Activated CD4-positive, alpha-beta T cell treated with anti-CD3 and anti-CD28 coated beads for 48 hours (primary cell): ENCODE data around the gene SPTB.

Source experiments
- DNase-seq: peaks from one replicate; pipeline ENCODE4 v3.0.0-alpha.2; 2020

Gene SPTB

GRCh38 chr14:64880221-64881121, 764 bp upstream of the SPTB start:
- DNase-seq = peak; percentile 68

GRCh38 chr14:64878837-64879634, 671 bp downstream of the SPTB start:
- peak; percentile 3 for DNase-seq

- no peak for DNase-seq
These were observed 1.9 kb downstream of the SPTB start for GRCh38 chr14:64877846-64878245.

GRCh38 chr14:64875350-64875749, 4.4 kb downstream of the SPTB start:
- no peak for DNase-seq

- no peak for DNase-seq
These were observed 6.0 kb downstream of the SPTB start for GRCh38 chr14:64873506-64874219.

GRCh38 chr14:64871344-64871743, 8.4 kb downstream of the SPTB start:
- DNase-seq = no peak

GRCh38 chr14:64870160-64870559, 9.5 kb downstream of the SPTB start:
- no peak for DNase-seq

- DNase-seq = no peak
These were observed 10.9 kb downstream of the SPTB start for GRCh38 chr14:64868841-64869240.

GRCh38 chr14:64868379-64868778, 11.3 kb downstream of the SPTB start:
- no peak for DNase-seq

- no peak for DNase-seq
These were observed 12.5 kb downstream of the SPTB start for GRCh38 chr14:64867182-64867581.

- no peak for DNase-seq
These were observed 13.7 kb downstream of the SPTB start for GRCh38 chr14:64865992-64866391.

GRCh38 chr14:64865109-64865508, 14.6 kb downstream of the SPTB start:
- DNase-seq = no peak

- no peak for DNase-seq
These were observed 15.4 kb downstream of the SPTB start for GRCh38 chr14:64864258-64864657.

GRCh38 chr14:64861916-64862315, 17.8 kb downstream of the SPTB start:
- DNase-seq = no peak

GRCh38 chr14:64860039-64860438, 19.7 kb downstream of the SPTB start:
- DNase-seq = no peak

- DNase-seq = no peak
These were observed 21.5 kb downstream of the SPTB start for GRCh38 chr14:64857979-64858744.

GRCh38 chr14:64856529-64857445, 22.9 kb downstream of the SPTB start:
- DNase-seq = no peak

- no peak for DNase-seq
These were observed 23.8 kb downstream of the SPTB start for GRCh38 chr14:64855721-64856528.

- DNase-seq = no peak
These were observed 29.2 kb downstream of the SPTB start for GRCh38 chr14:64850369-64851137.

GRCh38 chr14:64849940-64850339, 29.8 kb downstream of the SPTB start:
- no peak for DNase-seq
